Stomach (tissue), 9 donors: Measurements from ENCODE around the gene AK5. TPM values are rescaled to one million over a fixed set of nuclear protein-coding genes. Genes with fewer than 3 reads are reported as not detected.
A peak's percentile ranks its signal among the peaks of the same experiment; 100 is the strongest.

Source experiments
- DNase-seq, 2 donors: peaks; one replicate each; pipeline versions ENCODE4 v3.0.0 to v3.0.0-alpha.2; 2013 to 2019
- H3K27ac ChIP-seq, 5 donors: fragments of 200-600 bp in 4 of 5; sonication (generic) in 4 of 5; one replicate each; pipeline ENCODE4 v1.5.1; 2013 to 2019; ENCODE audit warnings: mild to moderate bottlenecking in 1 of 5, moderate library complexity in 1 of 5
- H3K27me3 ChIP-seq, 3 donors: fragments of 200-600 bp; sonication (generic); one replicate each; pipeline ENCODE4 v1.5.1; 2017 to 2019; ENCODE audit warnings: mixed run types in 1 of 3
- H3K36me3 ChIP-seq, 4 donors: fragments of 200-600 bp; sonication (generic); 1 replicate in 3 of 4; 2 replicates in 1 of 4; pipeline ENCODE4 v1.5.1; 2016 to 2019
- H3K4me1 ChIP-seq, 4 donors: fragments of 200-600 bp; sonication (generic); one replicate each; pipeline ENCODE4 v1.5.1; 2016 to 2019
- H3K4me3 ChIP-seq, 4 donors: fragments of 200-600 bp; sonication (generic) in 3 of 4; one replicate each; pipeline ENCODE4 v1.5.1; 2016 to 2019; ENCODE audit warnings: mild to moderate bottlenecking in 1 of 4
- H3K9me3 ChIP-seq, 4 donors: fragments of 200-600 bp; sonication (generic); one replicate each; pipeline ENCODE4 v1.5.1; 2016 to 2019
- EP300 ChIP-seq: sonication (generic); formaldehyde crosslinking; IDR thresholded peaks from one replicate; pipeline ENCODE4 v1.6.1; 2017; ENCODE audit warnings: antibody characterized with exemption
- POLR2A ChIP-seq, 4 donors: fragments of 450-650 bp; IDR thresholded peaks; one replicate each; pipeline ENCODE4 v1.6.1; 2016; ENCODE audit warnings: antibody characterized with exemption in 4 of 4, control low read depth in 2 of 4, mild to moderate bottlenecking in 1 of 4, moderate library complexity in 1 of 4
- POLR2AphosphoS5 ChIP-seq, 3 donors: sonication (generic); formaldehyde crosslinking; IDR thresholded peaks; one replicate each; pipeline ENCODE4 v1.6.1; 2016; ENCODE audit warnings: antibody characterized with exemption in 3 of 3
- whole genome bisulfite sequencing, 5 donors: extraction: QIAGEN DNeasy Blood & Tissue Kit in 3 of 5; methylation state at CpG; one replicate each; pipeline versions ENCODE4 v1.1.5 to v1.1.7; 2013 to 2018; 5-methylcytosine and 5-hydroxymethylcytosine counted together
- intact Hi-C: fragments of 100-400 bp; cut with DNase I; formaldehyde crosslinking; loops from one replicate; pipeline ENCODE4 v1.15.1; 2023; ENCODE audit warnings: low total_unique reads
- polyA plus RNA-seq, 3 donors: library from polyadenylated mRNA; stranded (reverse); fragments of 200-250 nt; gene quantifications; one replicate each; pipeline ENCODE4 v1.2.3, GENCODE V29; 2013
- total RNA-seq, 5 donors: library from RNA; depleted of rRNA; stranded (reverse); fragments of >200 nt; gene quantifications; one replicate each; pipeline versions ENCODE4 v1.1.0 to v1.2.3, GENCODE V29; 2014 to 2016
- TF ChIP-seq, protein P1 (sequence below), 7 experiments: fragments of 450-650 bp in 4 of 7; fragments of 200-600 bp in 3 of 7; sonication (generic) in 3 of 7; IDR thresholded peaks; one replicate each; pipeline ENCODE4 v1.5.1; 2016 to 2019; ENCODE audit warnings: antibody characterized with exemption in 7 of 7, control low read depth in 2 of 7, mild to moderate bottlenecking in 1 of 7
- donor health status: healthy with polysubstance abuse.
- donor health status: Bipolar disorder and iron deficiency.
- donor health status: healthy.

Gene AK5
- total and polyA plus RNA-seq, 8 donors: 0.23 to 5.0 (median 1.3) TPM; not detected in 3

DNA sequence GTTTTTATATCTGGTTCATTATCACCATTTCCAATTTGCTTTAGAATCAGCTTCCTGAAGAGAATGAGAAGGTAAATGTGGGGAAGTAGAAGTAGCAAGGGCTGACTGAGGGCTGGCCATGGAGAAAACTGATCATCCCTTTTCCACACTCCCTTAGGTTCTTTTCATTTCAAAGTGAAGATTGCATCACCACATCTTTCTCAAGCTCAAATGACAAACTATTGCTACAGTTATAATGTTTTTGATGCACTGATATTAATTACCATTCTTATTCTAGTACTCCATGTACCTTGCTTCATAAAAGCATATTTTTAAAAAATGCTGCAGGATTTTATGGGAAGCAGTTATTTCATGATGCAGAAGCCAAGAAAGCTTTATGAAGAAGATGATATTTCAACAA is 7.9 kb upstream of the AK5 start:
- Histone ChIP-seq H3K4me3 (no peak overlapping the region), H3K4me1 (no peaks in the 10 kb centered on the region), H3K27me3 (peaks cover 0 to 9% (median 0%) of the 10 kb centered on the region in 3 donors), H3K9me3 (no peaks in the 10 kb centered on the region), H3K27ac (no peak overlapping the region), H3K36me3 (no peaks in the 10 kb centered on the region)
- intact Hi-C loops: no loop called here
- TF ChIP-seq, protein P1, sequence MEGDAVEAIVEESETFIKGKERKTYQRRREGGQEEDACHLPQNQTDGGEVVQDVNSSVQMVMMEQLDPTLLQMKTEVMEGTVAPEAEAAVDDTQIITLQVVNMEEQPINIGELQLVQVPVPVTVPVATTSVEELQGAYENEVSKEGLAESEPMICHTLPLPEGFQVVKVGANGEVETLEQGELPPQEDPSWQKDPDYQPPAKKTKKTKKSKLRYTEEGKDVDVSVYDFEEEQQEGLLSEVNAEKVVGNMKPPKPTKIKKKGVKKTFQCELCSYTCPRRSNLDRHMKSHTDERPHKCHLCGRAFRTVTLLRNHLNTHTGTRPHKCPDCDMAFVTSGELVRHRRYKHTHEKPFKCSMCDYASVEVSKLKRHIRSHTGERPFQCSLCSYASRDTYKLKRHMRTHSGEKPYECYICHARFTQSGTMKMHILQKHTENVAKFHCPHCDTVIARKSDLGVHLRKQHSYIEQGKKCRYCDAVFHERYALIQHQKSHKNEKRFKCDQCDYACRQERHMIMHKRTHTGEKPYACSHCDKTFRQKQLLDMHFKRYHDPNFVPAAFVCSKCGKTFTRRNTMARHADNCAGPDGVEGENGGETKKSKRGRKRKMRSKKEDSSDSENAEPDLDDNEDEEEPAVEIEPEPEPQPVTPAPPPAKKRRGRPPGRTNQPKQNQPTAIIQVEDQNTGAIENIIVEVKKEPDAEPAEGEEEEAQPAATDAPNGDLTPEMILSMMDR (IDR thresholded peaks at IDR 0.05): no peak
- no peak for TF ChIP-seq POLR2AphosphoS5 (IDR thresholded peaks at IDR 0.05)
- no peak for TF ChIP-seq EP300
- TF ChIP-seq POLR2A (IDR thresholded peaks at IDR 0.05): no peak
- no peak for DNase-seq

DNA sequence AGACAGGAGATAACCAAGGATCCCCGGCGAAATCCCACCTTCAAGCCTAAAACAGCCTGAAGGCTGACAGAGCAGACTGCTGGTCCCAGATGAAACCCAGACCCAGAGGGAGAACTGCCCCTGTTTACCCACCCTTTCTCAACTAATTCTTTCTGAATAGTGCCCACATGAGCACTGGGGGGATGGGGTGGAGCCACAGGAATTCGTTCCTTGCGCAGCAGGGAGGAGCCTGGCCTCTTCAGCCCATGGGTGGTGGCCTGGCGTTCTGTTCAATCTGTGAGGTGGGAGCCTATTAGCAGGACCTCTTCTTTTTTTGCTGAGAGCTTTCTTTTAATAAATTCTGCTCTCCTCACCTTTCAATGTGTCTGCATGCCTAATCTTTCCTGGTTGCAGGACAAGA is 6.6 kb upstream of the AK5 start:
- intact Hi-C loops: no loop called here
- no peak for DNase-seq
- Histone ChIP-seq H3K4me3 (no peak overlapping the region), H3K27ac (no peak overlapping the region), H3K4me1 (no peaks in the 10 kb centered on the region), H3K27me3 (peaks cover 0 to 19% (median 2%) of the 10 kb centered on the region in 3 donors), H3K9me3 (no peaks in the 10 kb centered on the region), H3K36me3 (no peaks in the 10 kb centered on the region)
- TF ChIP-seq, protein P1 (IDR thresholded peaks at IDR 0.05): no peak
- no peak for TF ChIP-seq POLR2A (IDR thresholded peaks at IDR 0.05)
- no peak for TF ChIP-seq EP300
- no peak for TF ChIP-seq POLR2AphosphoS5 (IDR thresholded peaks at IDR 0.05)
- WGBS, 5 donors: 70 to 90% (median 80%) methylated on average over 5 of the region's 5 CpGs

DNA sequence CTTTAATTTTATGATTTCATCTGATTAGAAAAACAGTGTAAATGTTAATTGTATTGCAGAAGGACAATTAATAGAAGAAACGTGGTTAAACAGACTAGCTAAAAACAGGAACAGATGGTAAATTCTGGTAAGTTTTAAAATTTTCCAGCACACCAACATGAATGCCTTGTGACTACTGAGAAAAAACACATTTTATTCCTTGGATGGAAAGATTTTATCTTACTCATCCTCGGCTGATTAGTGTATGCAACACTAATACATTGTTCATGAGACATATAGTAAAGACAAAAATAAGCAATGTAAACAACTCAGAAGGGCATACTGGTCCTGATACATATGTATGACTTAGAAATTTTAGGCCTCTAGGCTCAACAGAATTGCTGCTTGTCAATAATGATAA is 4.9 kb upstream of the AK5 start:
- H3K4me1 ChIP-seq: peaks cover 5 to 6% (median 6%) of the 10 kb centered on the region in 4 donors
- no peak for TF ChIP-seq EP300
- TF ChIP-seq POLR2A (IDR thresholded peaks at IDR 0.05): no peak
- TF ChIP-seq, protein P1 (IDR thresholded peaks at IDR 0.05): no peak
- no peak for TF ChIP-seq POLR2AphosphoS5 (IDR thresholded peaks at IDR 0.05)
- H3K4me3 ChIP-seq: no peak overlapping the region
- 62 to 72% (median 71%) methylated on average over 2 of the region's 2 CpGs for WGBS, 5 donors
- peaks cover 0 to 37% (median 19%) of the 10 kb centered on the region in 3 donors for H3K27me3 ChIP-seq
- intact Hi-C loops: no loop called here
- H3K27ac ChIP-seq: no peak overlapping the region
- no peak for DNase-seq
- no peaks in the 10 kb centered on the region for H3K9me3 ChIP-seq
- no peaks in the 10 kb centered on the region for H3K36me3 ChIP-seq

DNA sequence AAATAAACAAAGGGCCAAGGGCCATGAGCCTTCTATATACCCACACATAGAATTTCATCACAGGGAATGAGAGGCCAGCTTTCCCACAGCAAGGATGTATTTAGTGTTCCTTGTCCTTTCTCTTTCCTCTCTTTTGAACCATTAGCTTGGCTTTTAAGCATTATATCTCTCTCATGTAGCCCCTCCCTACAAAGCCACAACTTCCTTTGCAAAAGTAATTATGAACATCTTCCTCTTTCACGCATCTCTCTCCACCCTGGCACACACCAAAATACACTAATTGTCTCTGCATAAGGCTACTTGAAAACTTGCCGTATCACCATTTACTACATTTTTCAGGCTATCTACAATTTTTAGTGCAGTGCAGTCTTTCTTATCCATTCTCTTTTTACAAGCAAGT is 1.9 kb upstream of the AK5 start:
- Histone ChIP-seq H3K36me3 (no peaks in the 10 kb centered on the region), H3K9me3 (no peaks in the 10 kb centered on the region), H3K4me3 (no peak overlapping the region), H3K27ac (no peak overlapping the region), H3K4me1 (peaks cover 17 to 21% (median 19%) of the 10 kb centered on the region in 4 donors), H3K27me3 (peaks cover 0 to 66% (median 34%) of the 10 kb centered on the region in 3 donors)
- 68 to 88% (median 78%) methylated on average over 2 of the region's 2 CpGs for WGBS, 5 donors
- peak in 1 of 2 donors; percentile 7 for DNase-seq
- intact Hi-C loops: no loop called here
- TF ChIP-seq POLR2A (IDR thresholded peaks at IDR 0.05): no peak
- no peak for TF ChIP-seq EP300
- TF ChIP-seq, protein P1 (IDR thresholded peaks at IDR 0.05): no peak
- no peak for TF ChIP-seq POLR2AphosphoS5 (IDR thresholded peaks at IDR 0.05)
